ENCODE data around the gene PAXX. TPM values are rescaled to one million over a fixed set of nuclear protein-coding genes. Genes with fewer than 3 reads are reported as not detected.

PAXX gene
- polyA plus RNA-seq, 1 donor (not counting 4 experiments of a cell fraction or from before 2014, with no cell fraction given) = 11.2 TPM

GRCh38 chr9:137030006-137030405, 37.8 kb downstream of the PAXX start:
- DNase-seq (ENCODE audit: low read depth, low spot score) (no peak), FAIRE-seq (no peak)
- dilution Hi-C loops (cut with MboI; ENCODE audit: extremely low pct_ligation_motif_present, low sequenced_read_pairs) = no loop called here
- H3K27ac ChIP-seq (ENCODE audit: control insufficient read depth, insufficient read depth, low read length) = no peak overlapping the region
- H3K4me1 ChIP-seq (ENCODE audit: control insufficient read depth, extremely low read depth, insufficient read depth, low read length) = peaks cover 8% of the 10 kb centered on the region
- no peaks in the 10 kb centered on the region for H3K36me3 ChIP-seq (ENCODE audit: control insufficient read depth in 2 of 2, extremely low read depth in 1 of 2, insufficient read depth in 2 of 2, low read length in 2 of 2)
- no peak overlapping the region for H2AFZ ChIP-seq (ENCODE audit: control insufficient read depth, low read length)
- H4K20me1 ChIP-seq (ENCODE audit: control insufficient read depth, extremely low read depth, insufficient read depth, low read length) = no peaks in the 10 kb centered on the region
- H3K27me3 ChIP-seq (ENCODE audit: control insufficient read depth, extremely low read depth, insufficient read depth, low read length) = peaks cover 15% of the 10 kb centered on the region
- no peak for TF ChIP-seq EZH2 (IDR thresholded peaks at IDR 0.05; ENCODE audit: low read length)
- no peak for TF ChIP-seq CTCF (optimal IDR thresholded peaks at IDR 0.05 in 1 of 3, IDR thresholded peaks at IDR 0.05 in 1 of 3, conservative IDR thresholded peaks at IDR 0.05 in 1 of 3; ENCODE audit: extremely low read depth in 1 of 3, insufficient read depth in 2 of 3, low read length in 3 of 3)
- H3K79me2 ChIP-seq (ENCODE audit: control insufficient read depth, insufficient read depth, low read length) = no peaks in the 10 kb centered on the region
- H3K9me1 ChIP-seq (ENCODE audit: control insufficient read depth, extremely low read depth, insufficient read depth, low read length) = no peaks in the 10 kb centered on the region
- H3K4me2 ChIP-seq (ENCODE audit: control insufficient read depth, extremely low read depth, insufficient read depth, low read depth, low read length) = no peak overlapping the region
- H3K9ac ChIP-seq (ENCODE audit: control insufficient read depth, extremely low read depth, insufficient read depth, low read length) = no peak overlapping the region
- no peaks in the 10 kb centered on the region for H3K9me3 ChIP-seq (ENCODE audit: control insufficient read depth, low read depth, low read length)
- no peak overlapping the region for H3K4me3 ChIP-seq (ENCODE audit: control insufficient read depth in 2 of 3, extremely low read depth in 1 of 3, insufficient read depth in 2 of 3, low read depth in 1 of 3, low read length in 3 of 3)

GRCh38 chr9:137030538-137031527, 38.6 kb downstream of the PAXX start:
- no peaks in the 10 kb centered on the region for H3K36me3 ChIP-seq (ENCODE audit: control insufficient read depth in 2 of 2, extremely low read depth in 1 of 2, insufficient read depth in 2 of 2, low read length in 2 of 2)
- peaks cover 15% of the 10 kb centered on the region for H3K27me3 ChIP-seq (ENCODE audit: control insufficient read depth, extremely low read depth, insufficient read depth, low read length)
- no peak for FAIRE-seq
- H3K9me3 ChIP-seq (ENCODE audit: control insufficient read depth, low read depth, low read length) = no peaks in the 10 kb centered on the region
- H3K27ac ChIP-seq (ENCODE audit: control insufficient read depth, insufficient read depth, low read length) = no peak overlapping the region
- no peaks in the 10 kb centered on the region for H4K20me1 ChIP-seq (ENCODE audit: control insufficient read depth, extremely low read depth, insufficient read depth, low read length)
- H3K9ac ChIP-seq (ENCODE audit: control insufficient read depth, extremely low read depth, insufficient read depth, low read length) = no peak overlapping the region
- H3K79me2 ChIP-seq (ENCODE audit: control insufficient read depth, insufficient read depth, low read length) = no peaks in the 10 kb centered on the region
- H3K4me3 ChIP-seq (ENCODE audit: control insufficient read depth in 2 of 3, extremely low read depth in 1 of 3, insufficient read depth in 2 of 3, low read depth in 1 of 3, low read length in 3 of 3) = no peak overlapping the region
- H3K9me1 ChIP-seq (ENCODE audit: control insufficient read depth, extremely low read depth, insufficient read depth, low read length) = no peaks in the 10 kb centered on the region
- H3K4me2 ChIP-seq (ENCODE audit: control insufficient read depth, extremely low read depth, insufficient read depth, low read depth, low read length) = no peak overlapping the region
- H3K4me1 ChIP-seq (ENCODE audit: control insufficient read depth, extremely low read depth, insufficient read depth, low read length) = peaks cover 10% of the 10 kb centered on the region
- dilution Hi-C loops (cut with MboI; ENCODE audit: extremely low pct_ligation_motif_present, low sequenced_read_pairs) = no loop called here
- H2AFZ ChIP-seq (ENCODE audit: control insufficient read depth, low read length) = no peak overlapping the region
- no peak for DNase-seq (ENCODE audit: low read depth, low spot score)
- no peak for TF ChIP-seq EZH2 (IDR thresholded peaks at IDR 0.05; ENCODE audit: low read length)
- no peak for TF ChIP-seq CTCF (optimal IDR thresholded peaks at IDR 0.05 in 1 of 3, IDR thresholded peaks at IDR 0.05 in 1 of 3, conservative IDR thresholded peaks at IDR 0.05 in 1 of 3; ENCODE audit: extremely low read depth in 1 of 3, insufficient read depth in 2 of 3, low read length in 3 of 3)
